ENCODE data around the gene ACSM6. TPM values are rescaled to one million over a fixed set of nuclear protein-coding genes. Genes with fewer than 3 reads are reported as not detected.
A peak's percentile ranks its signal among the peaks of the same experiment; 100 is the strongest.
"Not testable (repeated sequence)": the region's sequence is repeated elsewhere in the genome, so short reads cannot be mapped to it uniquely, and the experiment has no call there.

Gene ACSM6
- total RNA-seq, 1 experiment from 2014 or later = not detected

GRCh38 chr10:95217476-95217875, 23.4 kb downstream of the ACSM6 start:
- DNase-seq = no peak
- intact Hi-C loops (cut with micrococcal nuclease; ENCODE audit: unreplicated experiment) = no loop called here
- Mint-ChIP-seq H3K27ac (ENCODE audit: unreplicated experiment) (no peak overlapping the region), H3K4me1 (ENCODE audit: low read depth, unreplicated experiment) (no peaks in the 10 kb centered on the region), H3K9me3 (ENCODE audit: low read depth, unreplicated experiment) (no peaks in the 10 kb centered on the region), H3K36me3 (ENCODE audit: insufficient read depth, unreplicated experiment) (no peaks in the 10 kb centered on the region), H3K27me3 (ENCODE audit: unreplicated experiment) (no peaks in the 10 kb centered on the region), H3K4me3 (ENCODE audit: low read depth, unreplicated experiment) (no peak overlapping the region)
- no TSS peak for BruUV-seq (replicated peaks)
- CTCF ChIA-PET = no interaction called here
- no peak for TF ChIP-seq CTCF (IDR thresholded peaks at IDR 0.05; ENCODE audit: unreplicated experiment)

- Mint-ChIP-seq H3K27me3 (ENCODE audit: unreplicated experiment) (no peaks in the 10 kb centered on the region), H3K9me3 (ENCODE audit: low read depth, unreplicated experiment) (no peaks in the 10 kb centered on the region), H3K4me1 (ENCODE audit: low read depth, unreplicated experiment) (no peaks in the 10 kb centered on the region), H3K4me3 (ENCODE audit: low read depth, unreplicated experiment) (no peak overlapping the region), H3K36me3 (ENCODE audit: insufficient read depth, unreplicated experiment) (no peaks in the 10 kb centered on the region), H3K27ac (ENCODE audit: unreplicated experiment) (no peak overlapping the region)
- no TSS peak for BruUV-seq (replicated peaks)
- DNase-seq = no peak
- intact Hi-C loops (cut with micrococcal nuclease; ENCODE audit: unreplicated experiment) = no loop called here
- TF ChIP-seq CTCF (IDR thresholded peaks at IDR 0.05; ENCODE audit: unreplicated experiment) = no peak
- CTCF ChIA-PET = no interaction called here
These were observed 26.5 kb downstream of the ACSM6 start for GRCh38 chr10:95220539-95220938.

- no peak overlapping the region for H3K4me3 Mint-ChIP-seq (ENCODE audit: low read depth, unreplicated experiment)
- no peak for TF ChIP-seq CTCF (IDR thresholded peaks at IDR 0.05; ENCODE audit: unreplicated experiment)
- CTCF ChIA-PET = no interaction called here
- no peak for DNase-seq
- H3K36me3 Mint-ChIP-seq (ENCODE audit: insufficient read depth, unreplicated experiment) = no peaks in the 10 kb centered on the region
- intact Hi-C loops (cut with micrococcal nuclease; ENCODE audit: unreplicated experiment) = no loop called here
- H3K27me3 Mint-ChIP-seq (ENCODE audit: unreplicated experiment) = no peaks in the 10 kb centered on the region
- no peaks in the 10 kb centered on the region for H3K4me1 Mint-ChIP-seq (ENCODE audit: low read depth, unreplicated experiment)
- BruUV-seq (replicated peaks) = no TSS peak
- no peak overlapping the region for H3K27ac Mint-ChIP-seq (ENCODE audit: unreplicated experiment)
- no peaks in the 10 kb centered on the region for H3K9me3 Mint-ChIP-seq (ENCODE audit: low read depth, unreplicated experiment)
These were observed 27.1 kb downstream of the ACSM6 start for GRCh38 chr10:95221124-95221523.

- intact Hi-C loops (cut with micrococcal nuclease; ENCODE audit: unreplicated experiment) = no loop called here
- no peak overlapping the region for H3K4me3 Mint-ChIP-seq (ENCODE audit: low read depth, unreplicated experiment)
- no peak overlapping the region for H3K27ac Mint-ChIP-seq (ENCODE audit: unreplicated experiment)
- H3K9me3 Mint-ChIP-seq (ENCODE audit: low read depth, unreplicated experiment) = no peaks in the 10 kb centered on the region
- no peaks in the 10 kb centered on the region for H3K36me3 Mint-ChIP-seq (ENCODE audit: insufficient read depth, unreplicated experiment)
- no TSS peak for BruUV-seq (replicated peaks)
- peaks cover 12% of the 10 kb centered on the region for H3K4me1 Mint-ChIP-seq (ENCODE audit: low read depth, unreplicated experiment)
- TF ChIP-seq CTCF (IDR thresholded peaks at IDR 0.05; ENCODE audit: unreplicated experiment) = no peak
- DNase-seq = no peak
- CTCF ChIA-PET = no interaction called here
- no peaks in the 10 kb centered on the region for H3K27me3 Mint-ChIP-seq (ENCODE audit: unreplicated experiment)
These were observed 31.1 kb downstream of the ACSM6 start for GRCh38 chr10:95225136-95225535.

- CTCF ChIA-PET = interaction anchor here (0.6 kb wide), 1 partner anchor 1402 kb away, joined by 4 read pairs; no protein-coding TSS in a partner anchor
- H3K36me3 Mint-ChIP-seq (ENCODE audit: insufficient read depth, unreplicated experiment); H3K9me3 Mint-ChIP-seq (ENCODE audit: low read depth, unreplicated experiment); intact Hi-C loops (cut with micrococcal nuclease; ENCODE audit: unreplicated experiment); H3K4me3 Mint-ChIP-seq (ENCODE audit: low read depth, unreplicated experiment); BruUV-seq (replicated peaks); DNase-seq; H3K27me3 Mint-ChIP-seq (ENCODE audit: unreplicated experiment): not testable (repeated sequence)
- peak overlapping the region; percentile 44 for H3K27ac Mint-ChIP-seq (ENCODE audit: unreplicated experiment)
- peaks cover 13% of the 10 kb centered on the region for H3K4me1 Mint-ChIP-seq (ENCODE audit: low read depth, unreplicated experiment)
These were observed 35.1 kb downstream of the ACSM6 start for GRCh38 chr10:95228934-95229723.

Data from Calu3 (cell line).